HG03139 (cell line): ENCODE measurements around the gene CHRNB2.
"Not testable (repeated sequence)": the region's sequence is repeated elsewhere in the genome, so short reads cannot be mapped to it uniquely, and the experiment has no call there.

Experiments used
- ATAC-seq: cut with Tn5 transposase; IDR thresholded peaks from one replicate; pipeline ENCODE4 v1.9.1; 2021; ENCODE audit not compliant: unreplicated experiment

Gene CHRNB2, protein sequence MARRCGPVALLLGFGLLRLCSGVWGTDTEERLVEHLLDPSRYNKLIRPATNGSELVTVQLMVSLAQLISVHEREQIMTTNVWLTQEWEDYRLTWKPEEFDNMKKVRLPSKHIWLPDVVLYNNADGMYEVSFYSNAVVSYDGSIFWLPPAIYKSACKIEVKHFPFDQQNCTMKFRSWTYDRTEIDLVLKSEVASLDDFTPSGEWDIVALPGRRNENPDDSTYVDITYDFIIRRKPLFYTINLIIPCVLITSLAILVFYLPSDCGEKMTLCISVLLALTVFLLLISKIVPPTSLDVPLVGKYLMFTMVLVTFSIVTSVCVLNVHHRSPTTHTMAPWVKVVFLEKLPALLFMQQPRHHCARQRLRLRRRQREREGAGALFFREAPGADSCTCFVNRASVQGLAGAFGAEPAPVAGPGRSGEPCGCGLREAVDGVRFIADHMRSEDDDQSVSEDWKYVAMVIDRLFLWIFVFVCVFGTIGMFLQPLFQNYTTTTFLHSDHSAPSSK

GRCh38 chr1:154567386-154568156 is at the start of gene CHRNB2:
Gene CHRNB2 (plus strand): TSS chr1:154567778. CDS start chr1:154568045, 267 bp downstream.
- ATAC-seq, result no peak

GRCh38 chr1:154519591-154519991 is 48.0 kb upstream of the CHRNB2 start:
- ATAC-seq, result no peak

- ATAC-seq, result no peak
These were observed 47.2 kb upstream of the CHRNB2 start for GRCh38 chr1:154520333-154520732.

DNA sequence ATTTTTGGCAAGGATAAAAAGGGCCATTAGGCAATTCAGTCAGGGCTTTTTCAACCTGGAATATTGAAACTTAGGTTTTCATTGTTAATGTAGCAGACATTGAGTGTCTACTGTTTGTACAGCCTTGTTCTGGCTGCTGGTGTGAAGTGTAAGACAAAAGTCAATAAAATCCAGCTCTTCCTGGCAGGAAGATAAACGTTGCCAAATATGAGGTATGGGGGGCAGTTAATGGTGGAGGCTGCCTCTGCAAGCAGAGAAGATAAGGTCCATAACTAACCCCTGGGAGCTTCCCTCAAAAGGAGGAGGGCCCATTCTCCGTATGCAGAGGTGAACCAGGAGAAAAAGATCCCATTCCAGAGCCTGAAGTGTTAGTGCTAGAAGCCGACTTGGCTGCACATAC is 45.9 kb upstream of the CHRNB2 start:
- ATAC-seq, result no peak

DNA sequence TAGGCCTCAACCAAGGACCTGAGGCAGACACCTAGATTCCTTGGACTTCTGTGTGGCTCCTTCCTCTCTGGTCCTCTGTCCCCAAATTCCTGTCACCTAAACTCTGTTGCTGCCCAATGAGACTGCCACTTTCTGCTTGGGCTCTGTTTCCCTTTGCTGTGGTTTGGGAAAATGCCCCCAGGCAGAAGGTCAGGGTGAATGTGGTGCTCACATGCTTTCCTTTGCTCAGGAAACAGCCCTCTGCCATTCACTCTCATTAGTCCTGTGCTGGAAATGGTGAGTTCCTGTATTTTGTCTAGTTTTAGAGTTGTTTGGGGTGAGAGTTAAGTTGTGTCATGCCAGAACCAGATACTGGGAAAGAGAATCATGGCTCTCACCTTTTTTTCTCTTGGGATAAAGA is 42.7 kb upstream of the CHRNB2 start:
- ATAC-seq, result no peak

DNA sequence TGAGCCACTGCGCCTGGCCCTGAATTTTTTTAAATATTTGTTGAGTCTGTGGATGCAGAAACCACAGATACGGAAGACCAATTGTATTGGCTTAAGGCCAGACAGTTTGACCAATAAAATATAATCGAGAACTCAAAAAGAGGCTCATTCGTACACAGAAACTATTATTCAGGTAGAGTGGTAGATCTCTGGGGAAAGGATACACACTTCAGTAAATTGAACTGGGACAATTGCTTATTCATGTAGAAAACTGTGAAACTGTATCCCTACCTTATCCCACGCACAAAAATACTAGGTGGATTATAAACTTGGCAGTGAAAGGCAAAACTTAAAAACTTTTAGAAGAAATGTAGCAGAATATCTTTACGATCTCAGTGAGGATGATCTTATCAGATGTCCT is 40.4 kb upstream of the CHRNB2 start:
- no peak for ATAC-seq

GRCh38 chr1:154529308-154529707 is 38.3 kb upstream of the CHRNB2 start:
- ATAC-seq, result no peak

DNA sequence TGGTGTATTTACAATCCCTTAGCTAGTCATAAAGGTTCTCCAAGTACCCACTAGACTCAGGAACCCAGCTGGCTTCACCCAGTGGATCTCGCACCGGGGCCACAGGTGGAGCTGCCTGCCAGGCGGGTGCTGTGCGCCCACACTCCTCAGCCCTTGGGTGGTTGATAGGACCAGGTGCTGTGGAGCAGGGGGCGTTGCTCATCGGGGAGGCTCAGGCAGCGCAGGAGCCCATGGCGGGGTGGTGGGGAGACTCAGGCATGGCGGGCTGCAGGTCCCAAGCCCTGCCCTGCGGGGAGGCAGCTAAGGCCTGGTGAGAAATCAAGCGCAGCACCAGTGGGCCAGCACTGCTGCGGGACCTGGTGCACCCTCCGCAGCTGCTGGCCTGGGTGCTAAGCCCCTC is 35.6 kb upstream of the CHRNB2 start:
- not testable (repeated sequence) for ATAC-seq

DNA sequence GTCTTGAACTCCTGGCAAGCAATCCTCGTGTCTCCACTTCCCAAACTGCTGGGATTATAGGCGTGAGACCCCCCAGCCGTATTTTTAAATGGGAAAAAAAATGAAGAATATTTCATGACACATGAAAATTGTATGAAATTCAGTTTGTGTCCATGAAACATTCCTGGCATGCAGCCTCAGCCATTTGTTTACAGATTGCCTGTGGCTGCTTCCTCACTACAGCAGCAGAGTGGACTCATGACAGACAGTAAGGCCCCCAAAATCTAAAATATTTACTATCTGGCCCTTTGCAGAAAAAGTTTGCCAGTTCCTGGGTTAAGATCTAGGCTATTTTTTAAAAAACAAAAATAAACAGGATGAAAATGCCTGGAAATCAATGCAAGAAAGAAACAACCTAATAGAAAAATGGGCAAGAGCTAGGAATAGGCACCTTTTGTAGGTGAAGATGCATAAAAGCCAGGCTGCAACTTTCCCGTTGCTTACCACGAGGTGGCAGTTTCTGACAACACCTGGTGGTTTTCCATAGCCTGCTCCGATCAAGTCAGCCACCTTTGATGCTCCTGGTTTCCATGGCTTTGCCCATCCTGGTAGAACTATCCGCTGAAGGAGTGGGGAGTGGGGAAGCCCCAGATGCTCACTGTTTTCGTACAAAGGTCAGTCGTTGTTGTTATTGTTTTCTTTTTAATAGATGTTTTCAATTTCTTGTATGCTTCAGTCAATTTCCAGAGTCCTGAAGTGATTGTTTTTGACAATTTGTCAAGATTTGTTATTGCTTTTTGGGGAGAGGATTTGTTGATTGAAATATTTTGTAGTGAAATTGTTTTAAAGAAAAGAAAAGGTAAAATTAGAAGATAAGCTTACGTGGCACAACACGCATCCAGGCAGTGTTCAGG is 33.4 kb upstream of the CHRNB2 start:
- ATAC-seq, result no peak

DNA sequence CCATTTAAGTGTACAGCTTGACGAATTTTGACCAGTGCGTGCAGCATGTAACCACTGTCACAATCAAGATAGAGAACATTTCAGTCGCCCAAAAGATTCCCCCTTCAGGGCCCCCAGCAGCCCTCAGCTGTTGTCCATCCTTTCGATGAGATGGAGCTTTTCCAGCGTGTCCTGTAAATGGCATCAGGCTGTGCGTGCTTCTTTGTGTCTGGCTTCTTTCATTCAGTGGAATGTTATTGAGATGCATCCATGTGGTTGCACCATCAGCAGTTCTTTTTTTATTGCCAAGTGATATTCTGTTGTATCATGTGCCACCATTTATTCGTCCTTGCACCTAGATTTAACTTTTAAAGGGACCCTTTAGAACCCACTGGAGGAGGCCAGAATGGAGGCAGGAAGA is 31.0 kb upstream of the CHRNB2 start:
- ATAC-seq, result no peak

- ATAC-seq, result no peak
These were observed 27.8 kb upstream of the CHRNB2 start for GRCh38 chr1:154539486-154540483.

DNA sequence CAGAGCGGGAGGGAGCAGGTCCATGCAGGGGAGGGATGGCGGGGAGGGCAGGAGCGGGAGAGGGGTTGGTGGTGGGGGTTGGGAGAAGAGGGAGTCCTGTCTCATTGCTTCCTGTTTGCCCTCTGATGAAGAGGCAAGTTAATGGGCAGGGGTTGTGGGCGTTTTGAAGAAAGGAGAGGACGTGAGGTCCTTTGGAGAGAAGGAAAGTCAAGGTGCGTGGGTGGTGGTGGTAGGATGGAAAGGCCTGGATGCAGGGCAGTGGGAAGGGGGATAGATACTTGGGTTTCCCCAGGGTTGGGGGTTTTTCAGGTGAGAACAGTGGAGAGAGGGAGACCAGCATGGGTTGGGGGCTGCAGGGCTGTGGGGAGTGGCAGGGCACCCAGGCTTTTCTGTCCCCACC is 26.3 kb upstream of the CHRNB2 start:
- no peak for ATAC-seq

DNA sequence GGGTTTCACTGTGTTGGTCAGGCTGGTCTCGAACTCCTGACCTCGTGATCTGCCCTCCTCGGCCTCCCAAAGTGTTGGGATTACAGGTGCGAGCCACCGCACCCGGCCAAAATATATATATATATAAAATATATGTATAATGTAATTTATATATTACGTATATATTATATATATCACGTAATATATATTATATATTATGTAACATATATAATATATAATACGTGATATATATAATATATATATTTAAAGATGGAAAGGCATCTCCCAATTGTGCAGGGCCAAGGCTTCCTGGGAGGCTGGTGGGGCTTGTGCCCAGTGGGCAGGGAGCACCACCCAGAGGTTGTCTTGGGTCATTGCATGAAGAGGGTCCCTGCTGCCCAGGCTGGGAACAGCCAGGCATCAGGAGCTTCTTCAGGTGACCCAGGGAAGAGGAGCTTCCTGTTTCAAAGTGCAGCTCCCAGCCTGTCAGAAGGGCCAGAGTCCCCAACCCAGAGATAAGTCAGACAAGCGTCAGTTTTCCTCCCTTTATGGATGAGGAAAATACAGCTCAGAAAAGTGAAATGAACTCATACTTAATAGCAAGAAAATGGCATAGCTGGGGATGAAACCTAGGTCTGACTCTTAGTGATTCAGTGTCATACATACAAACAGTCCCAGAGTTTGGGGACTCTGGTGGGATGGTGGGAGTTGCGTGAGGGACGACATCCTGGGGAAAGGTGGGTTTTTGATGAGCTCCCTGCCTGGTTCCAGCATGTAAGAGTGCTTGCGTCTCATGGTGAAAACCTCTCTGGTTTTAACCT is 21.1 kb upstream of the CHRNB2 start:
- no peak for ATAC-seq

- ATAC-seq, result no peak
These were observed 20.4 kb upstream of the CHRNB2 start for GRCh38 chr1:154547105-154547732.

DNA sequence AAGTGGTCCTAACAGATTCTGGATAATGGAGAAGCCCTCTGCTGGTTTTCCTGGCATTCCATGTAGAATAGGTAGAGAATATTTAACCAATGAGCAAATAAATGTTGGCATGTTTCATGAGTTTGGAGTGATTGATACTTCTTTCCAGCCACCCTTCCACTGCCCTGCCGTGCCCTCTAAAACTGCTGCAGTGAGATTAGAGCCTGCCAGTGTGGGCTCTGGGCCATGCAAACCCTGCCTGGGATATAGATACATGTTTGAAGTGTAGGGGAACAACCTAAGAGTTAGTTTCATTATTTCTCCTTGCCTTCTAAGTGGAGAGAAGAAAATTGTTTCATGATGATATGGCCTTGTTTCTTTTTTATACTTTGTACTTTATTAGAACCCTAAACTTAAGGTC is 19.6 kb upstream of the CHRNB2 start:
- no peak for ATAC-seq

GRCh38 chr1:154549202-154549770 is 18.3 kb upstream of the CHRNB2 start:
- no peak for ATAC-seq

- ATAC-seq, result no peak
These were observed 17.5 kb upstream of the CHRNB2 start for GRCh38 chr1:154550070-154550469.

DNA sequence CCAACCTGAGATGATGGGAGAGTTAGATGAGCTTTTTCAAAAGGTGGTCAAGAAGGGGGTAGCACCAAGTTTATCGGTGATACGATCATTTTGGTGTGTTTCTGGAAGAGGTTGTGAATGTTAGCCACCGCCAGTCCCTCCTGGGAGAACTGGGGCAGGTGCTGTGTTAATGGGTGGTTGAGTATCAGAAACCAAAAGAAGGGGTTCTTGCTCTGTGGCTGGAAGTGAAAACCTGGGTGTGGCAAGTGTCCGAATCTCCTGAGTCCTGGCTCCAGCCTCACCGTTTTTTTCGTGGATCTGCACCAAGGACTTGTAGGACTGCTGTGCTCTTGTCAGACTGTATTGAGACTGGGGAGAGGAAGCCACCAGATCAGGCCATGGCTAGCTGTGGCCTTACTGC is 16.9 kb upstream of the CHRNB2 start:
- no peak for ATAC-seq
